HG03025 (cell line): ENCODE data around the gene C11orf97.
"Not testable (repeated sequence)": the region's sequence is repeated elsewhere in the genome, so short reads cannot be mapped to it uniquely, and the experiment has no call there.

Source experiments
- ATAC-seq: cut with Tn5 transposase; IDR thresholded peaks from one replicate; pipeline ENCODE4 v1.9.1; 2021; ENCODE audit warnings: mild to moderate bottlenecking, moderate library complexity; ENCODE audit not compliant: unreplicated experiment, low FRiP score

Gene C11orf97

GRCh38 chr11:94555752-94556329, 43.6 kb downstream of the C11orf97 start:
- not testable (repeated sequence) for ATAC-seq

- no peak for ATAC-seq
These were observed 45.2 kb downstream of the C11orf97 start for GRCh38 chr11:94557421-94557820.

GRCh38 chr11:94557992-94558391, 45.7 kb downstream of the C11orf97 start:
- ATAC-seq, result no peak

- no peak for ATAC-seq
These were observed 46.2 kb downstream of the C11orf97 start for GRCh38 chr11:94558468-94558867.

- no peak for ATAC-seq
These were observed 46.7 kb downstream of the C11orf97 start for GRCh38 chr11:94558932-94559331.

- no peak for ATAC-seq
These were observed 47.1 kb downstream of the C11orf97 start for GRCh38 chr11:94559361-94559760.

GRCh38 chr11:94560834-94561233, 48.6 kb downstream of the C11orf97 start:
- no peak for ATAC-seq

- no peak for ATAC-seq
These were observed 51.1 kb downstream of the C11orf97 start for GRCh38 chr11:94563176-94563847.

GRCh38 chr11:94563848-94564467, 51.7 kb downstream of the C11orf97 start:
- no peak for ATAC-seq

- no peak for ATAC-seq
These were observed 55.0 kb downstream of the C11orf97 start, which contains the start of gene PIWIL4 for GRCh38 chr11:94567181-94567670. PIWIL4 (plus strand) TSS chr11:94567368; CDS start chr11:94567519, 151 bp downstream.

- no peak for ATAC-seq
These were observed 55.9 kb downstream of the C11orf97 start for GRCh38 chr11:94568200-94568599.

GRCh38 chr11:94568717-94569116, 56.5 kb downstream of the C11orf97 start:
- no peak for ATAC-seq

- not testable (repeated sequence) for ATAC-seq
These were observed 60.7 kb downstream of the C11orf97 start for GRCh38 chr11:94572975-94573374.

GRCh38 chr11:94574193-94574961, 62.1 kb downstream of the C11orf97 start:
- ATAC-seq, result no peak

- no peak for ATAC-seq
These were observed 64.0 kb downstream of the C11orf97 start for GRCh38 chr11:94576306-94576705.

GRCh38 chr11:94577841-94578240, 65.6 kb downstream of the C11orf97 start:
- ATAC-seq, result no peak
